Adipocyte (in vitro differentiated cells): ENCODE results near the gene ATP7B.

Experiments used
- DNase-seq: peaks from one replicate; pipeline ENCODE4 v3.0.0-alpha.2; 2015; ENCODE audit warnings: low read depth
- H3K27me3 ChIP-seq: replicated peaks from 2 replicates; pipeline ENCODE4 v1.7.0; 2013; ENCODE audit warnings: mild to moderate bottlenecking, low read length, moderate library complexity; ENCODE audit not compliant: control insufficient read depth, insufficient read depth
- H3K36me3 ChIP-seq: 2 replicates; pipeline ENCODE4 v1.7.0; 2013; ENCODE audit warnings: low read length, mild to moderate bottlenecking, moderate library complexity; ENCODE audit not compliant: control insufficient read depth, insufficient read depth, severe bottlenecking
- H3K4me1 ChIP-seq: 2 replicates; pipeline ENCODE4 v1.7.0; 2013; ENCODE audit warnings: mild to moderate bottlenecking, low read length, moderate library complexity; ENCODE audit not compliant: control insufficient read depth, insufficient read depth
- H3K4me3 ChIP-seq: 2 replicates; pipeline ENCODE4 v1.7.0; 2013; ENCODE audit warnings: mild to moderate bottlenecking, low read length, moderate library complexity
- H3K9ac ChIP-seq: 2 replicates; pipeline ENCODE4 v1.7.0; 2013; ENCODE audit warnings: mild to moderate bottlenecking, low read length, moderate library complexity
- H3K9me3 ChIP-seq: 2 replicates; pipeline ENCODE4 v1.7.0; 2013; ENCODE audit warnings: mild to moderate bottlenecking, low read length, moderate library complexity; ENCODE audit not compliant: control insufficient read depth

ATP7B gene

DNA sequence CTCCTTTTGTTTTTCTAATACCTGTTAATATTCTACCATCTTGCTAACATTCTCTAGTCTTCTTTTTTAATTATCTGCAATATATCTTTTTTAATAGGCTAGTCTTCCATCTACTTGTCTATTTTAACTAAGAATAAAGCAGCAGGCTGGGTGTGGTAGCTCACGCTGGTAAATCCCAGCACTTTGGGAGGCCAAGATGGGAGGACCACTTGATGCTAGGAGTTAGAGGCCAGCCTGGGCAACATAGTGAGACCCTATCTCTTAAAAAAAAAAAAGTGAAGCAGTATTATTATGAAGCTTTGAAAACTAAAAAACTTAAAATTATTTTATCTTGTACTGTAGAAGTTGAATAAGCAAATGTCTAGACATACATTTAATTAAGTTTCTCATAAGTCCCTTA lies 16.6 kb upstream of the ATP7B start:
- Histone ChIP-seq H3K9ac (no peak overlapping the region), H3K9me3 (no peaks in the 10 kb centered on the region), H3K36me3 (peaks cover 38% of the 10 kb centered on the region)

DNA sequence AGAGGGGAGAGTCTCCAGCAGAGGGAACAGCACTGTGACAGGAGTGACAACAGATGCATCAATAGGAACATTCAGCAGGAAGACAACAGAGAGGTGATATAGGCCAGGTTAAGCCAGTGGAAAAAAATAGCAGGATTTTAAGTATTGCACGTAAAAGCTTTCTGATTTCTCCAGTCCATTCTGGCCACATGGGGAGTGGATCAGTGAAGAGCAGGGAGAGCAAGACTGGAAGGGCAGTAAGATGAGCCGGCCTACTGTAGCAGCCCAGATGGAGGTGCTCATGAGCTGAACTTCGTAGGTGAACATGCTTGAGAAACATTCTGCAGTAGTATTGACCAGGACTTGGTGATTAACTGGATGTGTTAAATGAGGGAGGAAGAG lies 15.0 kb upstream of the ATP7B start:
- Histone ChIP-seq H3K36me3 (peaks cover 51% of the 10 kb centered on the region), H3K4me3 (no peak overlapping the region), H3K27me3 (no peaks in the 10 kb centered on the region), H3K4me1 (peaks cover 9% of the 10 kb centered on the region), H3K9me3 (no peaks in the 10 kb centered on the region), H3K9ac (no peak overlapping the region)
- no peak for DNase-seq

More for the DNA sequence above, 16.6 kb upstream of the ATP7B start:
- Histone ChIP-seq H3K4me1 (peaks cover 9% of the 10 kb centered on the region), H3K27me3 (no peaks in the 10 kb centered on the region), H3K4me3 (no peak overlapping the region)
- no peak for DNase-seq

DNA sequence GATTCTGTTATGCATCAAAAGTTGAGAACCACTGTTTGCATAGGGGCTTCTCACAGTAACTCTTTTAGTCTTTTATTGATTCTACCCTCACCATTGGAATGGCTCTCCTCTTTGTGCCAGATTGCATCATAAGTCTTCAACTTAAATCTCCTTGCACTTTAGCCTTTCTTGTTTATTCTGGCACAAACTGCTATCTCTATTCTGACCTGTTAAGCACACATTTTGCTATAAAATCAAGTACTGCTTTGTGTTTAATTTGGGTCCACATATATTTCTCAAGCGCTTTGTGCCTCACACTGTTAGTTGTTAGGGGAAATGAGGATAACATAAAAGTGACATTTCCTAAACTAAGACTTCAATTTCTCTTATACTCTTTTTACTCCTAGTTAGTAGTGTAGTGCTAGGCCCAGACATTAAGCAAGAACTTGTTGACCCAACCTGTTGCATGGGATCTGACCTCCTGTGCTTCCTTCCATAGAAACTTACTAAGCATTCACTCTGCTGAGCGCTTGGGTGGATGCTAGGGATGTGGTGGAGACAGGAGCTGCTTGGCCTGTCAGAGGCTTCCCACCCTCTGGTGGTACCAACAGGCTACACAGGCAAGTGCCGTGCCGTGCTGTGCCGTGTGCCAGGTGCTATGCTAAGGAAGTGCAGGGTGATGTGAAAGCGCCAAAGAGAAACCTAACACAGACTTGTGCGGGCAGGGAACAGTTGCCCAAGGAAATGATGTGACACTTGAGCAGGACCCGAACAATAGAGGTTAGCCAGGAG lies 14.4 kb upstream of the ATP7B start:
- Histone ChIP-seq H3K27me3 (no peaks in the 10 kb centered on the region), H3K9ac (no peak overlapping the region), H3K9me3 (no peaks in the 10 kb centered on the region), H3K4me1 (peaks cover 9% of the 10 kb centered on the region), H3K36me3 (peaks cover 57% of the 10 kb centered on the region), H3K4me3 (no peak overlapping the region)
- DNase-seq: no peak

DNA sequence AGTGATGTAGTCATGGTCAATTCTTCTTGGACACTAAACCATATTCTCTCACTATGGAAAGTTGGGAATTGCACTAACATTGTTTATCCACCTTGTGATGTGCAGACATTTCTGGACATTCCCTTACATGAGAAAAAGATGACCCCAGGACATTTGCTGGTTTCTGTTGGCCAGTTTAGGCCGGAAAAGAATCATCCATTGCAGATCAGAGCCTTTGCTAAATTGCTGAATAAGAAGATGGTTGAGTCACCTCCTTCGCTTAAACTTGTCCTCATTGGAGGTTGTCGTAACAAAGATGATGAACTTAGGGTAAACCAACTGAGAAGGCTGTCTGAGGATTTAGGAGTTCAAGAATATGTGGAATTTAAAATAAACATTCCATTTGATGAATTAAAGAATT lies 13.2 kb upstream of the ATP7B start, which contains the start of gene UTP14C:
TSS of gene UTP14C (plus strand) at position 211 of the 400 bp plus-strand sequence. CDS start 4,114 bp downstream, outside the sequence.
- Histone ChIP-seq H3K36me3 (peaks cover 69% of the 10 kb centered on the region), H3K9me3 (no peaks in the 10 kb centered on the region)
- no peak for DNase-seq

GRCh38 chr13:52022356-52022755 lies 11.1 kb upstream of the ATP7B start:
- Histone ChIP-seq H3K36me3 (peaks cover 66% of the 10 kb centered on the region), H3K9ac (no peak overlapping the region), H3K27me3 (no peaks in the 10 kb centered on the region), H3K4me3 (no peak overlapping the region), H3K4me1 (peaks cover 9% of the 10 kb centered on the region), H3K9me3 (no peaks in the 10 kb centered on the region)
- no peak for DNase-seq

More for the DNA sequence above, 13.2 kb upstream of the ATP7B start, which contains the start of gene UTP14C:
- Histone ChIP-seq H3K27me3 (no peaks in the 10 kb centered on the region), H3K4me1 (peaks cover 9% of the 10 kb centered on the region), H3K4me3 (no peak within 1 kb of the TSS), H3K9ac (no peak within 1 kb of the TSS)

GRCh38 chr13:52020191-52020590 lies 8.9 kb upstream of the ATP7B start:
- Histone ChIP-seq H3K9me3 (no peaks in the 10 kb centered on the region), H3K9ac (no peak overlapping the region), H3K4me1 (peaks cover under 1% of the 10 kb centered on the region), H3K27me3 (no peaks in the 10 kb centered on the region), H3K36me3 (peaks cover 66% of the 10 kb centered on the region), H3K4me3 (no peak overlapping the region)
- no peak for DNase-seq

DNA sequence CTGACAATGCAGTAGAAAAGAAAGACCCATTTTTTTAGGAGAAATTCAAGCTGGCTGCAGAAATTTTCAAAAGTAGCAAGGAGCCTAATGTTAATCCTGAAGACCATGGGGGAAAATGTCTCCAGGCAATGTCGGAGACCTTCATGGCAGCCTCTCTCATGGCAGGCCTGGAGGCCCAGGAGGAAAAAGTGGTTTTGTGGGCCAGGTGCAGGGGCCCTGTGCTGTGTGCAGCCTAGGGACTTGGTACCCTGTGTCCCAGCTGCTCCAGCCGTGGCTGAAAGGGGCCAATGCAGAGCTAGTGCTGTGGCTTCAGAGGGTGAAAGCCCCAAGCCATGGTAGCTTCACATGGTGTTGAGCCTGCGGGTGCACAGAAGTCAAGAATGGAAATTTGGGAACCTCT lies 5.0 kb upstream of the ATP7B start:
- peaks cover 32% of the 10 kb centered on the region for H3K36me3 ChIP-seq
- no peak for DNase-seq

DNA sequence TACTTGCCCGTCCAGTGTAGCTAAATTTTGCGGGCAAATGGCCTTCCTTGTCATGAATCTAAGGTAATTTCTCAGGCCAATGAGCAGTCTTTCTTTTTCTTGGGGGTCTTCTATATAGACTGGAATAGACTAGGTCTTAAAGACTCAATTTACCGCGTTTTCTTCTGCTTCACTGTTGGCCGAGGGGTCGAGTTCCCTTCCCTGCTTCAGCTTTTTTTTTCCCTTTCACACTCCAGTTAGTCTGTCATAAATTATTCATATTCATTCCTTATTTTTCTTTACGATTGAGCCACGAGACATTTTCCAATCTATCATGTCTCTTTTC lies 1.2 kb upstream of the ATP7B start:
- H3K9ac ChIP-seq: peak overlapping the region; percentile 95
- H3K27me3 ChIP-seq: peaks cover 15% of the 10 kb centered on the region
- H3K4me3 ChIP-seq: peak overlapping the region; percentile 99
- H3K9me3 ChIP-seq: no peaks in the 10 kb centered on the region
- no peak for DNase-seq
- H3K36me3 ChIP-seq: no peaks in the 10 kb centered on the region
- peaks cover 15% of the 10 kb centered on the region for H3K4me1 ChIP-seq

More for the DNA sequence above, 5.0 kb upstream of the ATP7B start:
- H3K4me1 ChIP-seq: peaks cover 11% of the 10 kb centered on the region
- no peaks in the 10 kb centered on the region for H3K9me3 ChIP-seq
- H3K9ac ChIP-seq: no peak overlapping the region
- H3K4me3 ChIP-seq: no peak overlapping the region
- no peaks in the 10 kb centered on the region for H3K27me3 ChIP-seq

GRCh38 chr13:52011632-52012511 lies 622 bp upstream of the ATP7B start, which contains the start of gene ALG11:
ALG11 (plus strand) TSS chr13:52012398; CDS start chr13:52012419, 21 bp downstream.
- Histone ChIP-seq H3K9ac (peak within 1 kb of the TSS; percentile 95), H3K27me3 (peaks cover 17% of the 10 kb centered on the region), H3K4me1 (peaks cover 15% of the 10 kb centered on the region), H3K9me3 (no peaks in the 10 kb centered on the region), H3K36me3 (no peaks in the 10 kb centered on the region), H3K4me3 (peak within 1 kb of the TSS; percentile 99)
- peak; percentile 100 for DNase-seq

- no peak overlapping the region for H3K4me3 ChIP-seq
- peaks cover 19% of the 10 kb centered on the region for H3K27me3 ChIP-seq
- no peak overlapping the region for H3K9ac ChIP-seq
- no peaks in the 10 kb centered on the region for H3K9me3 ChIP-seq
- H3K4me1 ChIP-seq: peaks cover 15% of the 10 kb centered on the region
- H3K36me3 ChIP-seq: no peaks in the 10 kb centered on the region
- no peak for DNase-seq
Observed at GRCh38 chr13:52009946-52010345, 1.3 kb downstream of the ATP7B start.

GRCh38 chr13:52006523-52007245 lies 4.6 kb downstream of the ATP7B start:
- no peaks in the 10 kb centered on the region for H3K9me3 ChIP-seq
- H3K36me3 ChIP-seq: no peaks in the 10 kb centered on the region
- H3K4me3 ChIP-seq: no peak overlapping the region
- no peak for DNase-seq
- no peak overlapping the region for H3K9ac ChIP-seq
- H3K4me1 ChIP-seq: peaks cover 4% of the 10 kb centered on the region
- peaks cover 19% of the 10 kb centered on the region for H3K27me3 ChIP-seq
